KG1 (cell line): ENCODE results near the gene PSMF1.
"Not testable (repeated sequence)": the region's sequence is repeated elsewhere in the genome, so short reads cannot be mapped to it uniquely, and the experiment has no call there.

Experiments used
- DNase-seq: peaks from one replicate; lab custom pipeline; 2025; lab: John Stamatoyannopoulos, UW

The PSMF1 gene

GRCh38 chr20:1122388-1123315, 4.2 kb downstream of the PSMF1 start:
- no peak for DNase-seq

GRCh38 chr20:1123666-1124065, 5.3 kb downstream of the PSMF1 start:
- no peak for DNase-seq

- no peak for DNase-seq
These were observed 6.0 kb downstream of the PSMF1 start for GRCh38 chr20:1124421-1124820.

- DNase-seq = no peak
These were observed 6.9 kb downstream of the PSMF1 start for GRCh38 chr20:1125277-1125676.

GRCh38 chr20:1127840-1128239, 9.4 kb downstream of the PSMF1 start:
- no peak for DNase-seq

GRCh38 chr20:1130058-1130694, 11.8 kb downstream of the PSMF1 start:
- DNase-seq = no peak

- DNase-seq = no peak
These were observed 12.4 kb downstream of the PSMF1 start for GRCh38 chr20:1130847-1131246.

GRCh38 chr20:1131354-1131753, 13.0 kb downstream of the PSMF1 start:
- DNase-seq = no peak

- no peak for DNase-seq
These were observed 16.0 kb downstream of the PSMF1 start for GRCh38 chr20:1134355-1134754.

- DNase-seq = no peak
These were observed 16.4 kb downstream of the PSMF1 start for GRCh38 chr20:1134836-1135235.

- DNase-seq = no peak
These were observed 18.8 kb downstream of the PSMF1 start for GRCh38 chr20:1137236-1137635.

- DNase-seq = no peak
These were observed 26.2 kb downstream of the PSMF1 start for GRCh38 chr20:1144401-1145172.

GRCh38 chr20:1146957-1147356, 28.6 kb downstream of the PSMF1 start:
- DNase-seq = no peak

- not testable (repeated sequence) for DNase-seq
These were observed 31.4 kb downstream of the PSMF1 start for GRCh38 chr20:1149812-1150211.

- no peak for DNase-seq
These were observed 31.8 kb downstream of the PSMF1 start for GRCh38 chr20:1150218-1150617.

GRCh38 chr20:1150968-1151367, 32.6 kb downstream of the PSMF1 start:
- no peak for DNase-seq

GRCh38 chr20:1154226-1154625, 35.8 kb downstream of the PSMF1 start:
- no peak for DNase-seq

GRCh38 chr20:1154691-1155090, 36.3 kb downstream of the PSMF1 start:
- no peak for DNase-seq

- DNase-seq = no peak
These were observed 36.9 kb downstream of the PSMF1 start for GRCh38 chr20:1155342-1155741.

- no peak for DNase-seq
These were observed 42.1 kb downstream of the PSMF1 start for GRCh38 chr20:1160496-1160895.

GRCh38 chr20:1160991-1161390, 42.6 kb downstream of the PSMF1 start:
- DNase-seq = no peak

- DNase-seq = no peak
These were observed 44.7 kb downstream of the PSMF1 start for GRCh38 chr20:1163105-1163504.

GRCh38 chr20:1163653-1164052, 45.3 kb downstream of the PSMF1 start:
- DNase-seq = no peak
